Vagina (tissue), 2 donors: ENCODE data around the gene CRYGA. TPM values are rescaled to one million over a fixed set of nuclear protein-coding genes. Genes with fewer than 3 reads are reported as not detected.

Experiments
- DNase-seq, 2 donors: peaks; one replicate each; pipeline ENCODE4 v3.0.0-alpha.2; 2017; ENCODE audit errors: extremely low spot score in 2 of 2
- H3K27ac ChIP-seq: fragments of 200-600 bp; sonication (generic); one replicate; pipeline ENCODE4 v1.5.1; 2019
- H3K27me3 ChIP-seq: fragments of 200-600 bp; sonication (generic); one replicate; pipeline ENCODE4 v1.5.1; 2019
- H3K36me3 ChIP-seq, 2 donors: fragments of 200-600 bp; sonication (generic); one replicate each; pipeline ENCODE4 v1.5.1; 2017 to 2019
- H3K4me1 ChIP-seq: fragments of 200-600 bp; sonication (generic); one replicate; pipeline ENCODE4 v1.5.1; 2019
- H3K4me3 ChIP-seq, 2 donors: fragments of 200-600 bp; sonication (generic); 1 replicate in 1 of 2; 2 replicates in 1 of 2; pipeline ENCODE4 v1.5.1; 2016 to 2019
- H3K9me3 ChIP-seq: fragments of 200-600 bp; sonication (generic); one replicate; pipeline ENCODE4 v1.5.1; 2019
- POLR2A ChIP-seq, 2 donors: fragments of 450-650 bp; IDR thresholded peaks; one replicate each; pipeline ENCODE4 v1.6.1; 2017; ENCODE audit warnings: antibody characterized with exemption in 2 of 2, mild to moderate bottlenecking in 2 of 2, moderate library complexity in 2 of 2
- POLR2AphosphoS5 ChIP-seq, 2 donors: sonication (generic); formaldehyde crosslinking; IDR thresholded peaks; one replicate each; pipeline ENCODE4 v1.9.0; 2017; ENCODE audit warnings: antibody characterized with exemption in 2 of 2, mild to moderate bottlenecking in 2 of 2, low read depth in 1 of 2; ENCODE audit not compliant: insufficient read depth in 1 of 2
- intact Hi-C: fragments of 100-400 bp; cut with DNase I; formaldehyde crosslinking; loops from one replicate; pipeline ENCODE4 v1.15.1; 2023
- total RNA-seq: library from RNA; depleted of rRNA; stranded (reverse); fragments of >200 nt; gene quantifications from one replicate; pipeline ENCODE4 v1.2.3, GENCODE V29; 2016
- TF ChIP-seq, protein P1 (sequence below), 3 experiments: fragments of 450-650 bp in 2 of 3; fragments of 200-600 bp in 1 of 3; sonication (generic) in 1 of 3; IDR thresholded peaks; one replicate each; pipeline ENCODE4 v1.5.1; 2017 to 2019; ENCODE audit warnings: antibody characterized with exemption in 3 of 3, mild to moderate bottlenecking in 2 of 3, moderate library complexity in 2 of 3

The CRYGA gene
- total RNA-seq, 1 donor from 2014 or later: not detected

DNA sequence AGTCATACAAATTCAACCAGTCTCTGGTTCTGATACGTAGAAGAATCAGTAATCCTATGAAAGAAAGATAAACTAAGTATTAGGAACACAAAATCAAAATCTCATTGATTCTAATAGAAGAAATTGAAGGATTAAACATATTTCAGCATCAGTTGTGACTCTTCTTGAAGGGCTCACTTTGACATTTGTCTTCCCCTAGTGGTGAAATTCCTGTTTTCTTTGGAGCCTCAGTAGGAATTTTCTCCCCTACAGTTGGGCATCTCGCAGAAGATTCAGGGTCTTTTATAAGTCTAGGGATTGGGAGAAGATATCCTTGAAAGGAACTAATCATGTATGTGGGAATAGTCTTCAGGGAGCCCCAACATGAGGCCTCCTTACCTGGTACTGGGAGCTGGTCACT is 14.6 kb downstream of the CRYGA start:
- no peaks in the 10 kb centered on the region for H3K9me3 ChIP-seq
- intact Hi-C loops: no loop called here
- no peak for DNase-seq
- no peak overlapping the region for H3K27ac ChIP-seq
- no peaks in the 10 kb centered on the region for H3K36me3 ChIP-seq
- no peak overlapping the region for H3K4me3 ChIP-seq
- no peaks in the 10 kb centered on the region for H3K27me3 ChIP-seq
- TF ChIP-seq POLR2A (IDR thresholded peaks at IDR 0.05) (no peak), POLR2AphosphoS5 (IDR thresholded peaks at IDR 0.05; ENCODE audit: insufficient read depth in 1 of 2, low read depth in 1 of 2) (no peak)
- TF ChIP-seq, protein P1, sequence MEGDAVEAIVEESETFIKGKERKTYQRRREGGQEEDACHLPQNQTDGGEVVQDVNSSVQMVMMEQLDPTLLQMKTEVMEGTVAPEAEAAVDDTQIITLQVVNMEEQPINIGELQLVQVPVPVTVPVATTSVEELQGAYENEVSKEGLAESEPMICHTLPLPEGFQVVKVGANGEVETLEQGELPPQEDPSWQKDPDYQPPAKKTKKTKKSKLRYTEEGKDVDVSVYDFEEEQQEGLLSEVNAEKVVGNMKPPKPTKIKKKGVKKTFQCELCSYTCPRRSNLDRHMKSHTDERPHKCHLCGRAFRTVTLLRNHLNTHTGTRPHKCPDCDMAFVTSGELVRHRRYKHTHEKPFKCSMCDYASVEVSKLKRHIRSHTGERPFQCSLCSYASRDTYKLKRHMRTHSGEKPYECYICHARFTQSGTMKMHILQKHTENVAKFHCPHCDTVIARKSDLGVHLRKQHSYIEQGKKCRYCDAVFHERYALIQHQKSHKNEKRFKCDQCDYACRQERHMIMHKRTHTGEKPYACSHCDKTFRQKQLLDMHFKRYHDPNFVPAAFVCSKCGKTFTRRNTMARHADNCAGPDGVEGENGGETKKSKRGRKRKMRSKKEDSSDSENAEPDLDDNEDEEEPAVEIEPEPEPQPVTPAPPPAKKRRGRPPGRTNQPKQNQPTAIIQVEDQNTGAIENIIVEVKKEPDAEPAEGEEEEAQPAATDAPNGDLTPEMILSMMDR (IDR thresholded peaks at IDR 0.05): no peak
- H3K4me1 ChIP-seq: no peaks in the 10 kb centered on the region

- H3K4me1 ChIP-seq: no peaks in the 10 kb centered on the region
- H3K4me3 ChIP-seq: no peak overlapping the region
- no peak for DNase-seq
- intact Hi-C loops: no loop called here
- H3K27me3 ChIP-seq: no peaks in the 10 kb centered on the region
- no peaks in the 10 kb centered on the region for H3K9me3 ChIP-seq
- no peak for TF ChIP-seq POLR2A (IDR thresholded peaks at IDR 0.05)
- TF ChIP-seq, protein P1 (IDR thresholded peaks at IDR 0.05): no peak
- no peak for TF ChIP-seq POLR2AphosphoS5 (IDR thresholded peaks at IDR 0.05; ENCODE audit: insufficient read depth in 1 of 2, low read depth in 1 of 2)
- H3K27ac ChIP-seq: no peak overlapping the region
- H3K36me3 ChIP-seq: no peaks in the 10 kb centered on the region
Observed at GRCh38 chr2:208147759-208148158, 15.6 kb downstream of the CRYGA start.

- H3K9me3 ChIP-seq: no peaks in the 10 kb centered on the region
- H3K4me1 ChIP-seq: no peaks in the 10 kb centered on the region
- no peak overlapping the region for H3K4me3 ChIP-seq
- intact Hi-C loops: no loop called here
- no peak for DNase-seq
- no peaks in the 10 kb centered on the region for H3K36me3 ChIP-seq
- H3K27ac ChIP-seq: no peak overlapping the region
- TF ChIP-seq POLR2AphosphoS5 (IDR thresholded peaks at IDR 0.05; ENCODE audit: insufficient read depth in 1 of 2, low read depth in 1 of 2): no peak
- no peak for TF ChIP-seq POLR2A (IDR thresholded peaks at IDR 0.05)
- TF ChIP-seq, protein P1 (IDR thresholded peaks at IDR 0.05): no peak
- H3K27me3 ChIP-seq: no peaks in the 10 kb centered on the region
Observed at GRCh38 chr2:208147008-208147407, 16.4 kb downstream of the CRYGA start.

GRCh38 chr2:208146006-208146405 is 17.4 kb downstream of the CRYGA start, which contains the start of gene CRYGB:
Gene CRYGB (minus strand): TSS chr2:208146158. CDS start chr2:208146120, 38 bp downstream.
- H3K9me3 ChIP-seq: no peaks in the 10 kb centered on the region
- intact Hi-C loops: no loop called here
- no peaks in the 10 kb centered on the region for H3K27me3 ChIP-seq
- no peak within 1 kb of the TSS for H3K27ac ChIP-seq
- H3K4me3 ChIP-seq: no peak within 1 kb of the TSS
- H3K36me3 ChIP-seq: no peaks in the 10 kb centered on the region
- TF ChIP-seq POLR2A (IDR thresholded peaks at IDR 0.05): no peak
- TF ChIP-seq POLR2AphosphoS5 (IDR thresholded peaks at IDR 0.05; ENCODE audit: insufficient read depth in 1 of 2, low read depth in 1 of 2): no peak
- TF ChIP-seq, protein P1 (IDR thresholded peaks at IDR 0.05): no peak
- DNase-seq: no peak
- no peaks in the 10 kb centered on the region for H3K4me1 ChIP-seq

DNA sequence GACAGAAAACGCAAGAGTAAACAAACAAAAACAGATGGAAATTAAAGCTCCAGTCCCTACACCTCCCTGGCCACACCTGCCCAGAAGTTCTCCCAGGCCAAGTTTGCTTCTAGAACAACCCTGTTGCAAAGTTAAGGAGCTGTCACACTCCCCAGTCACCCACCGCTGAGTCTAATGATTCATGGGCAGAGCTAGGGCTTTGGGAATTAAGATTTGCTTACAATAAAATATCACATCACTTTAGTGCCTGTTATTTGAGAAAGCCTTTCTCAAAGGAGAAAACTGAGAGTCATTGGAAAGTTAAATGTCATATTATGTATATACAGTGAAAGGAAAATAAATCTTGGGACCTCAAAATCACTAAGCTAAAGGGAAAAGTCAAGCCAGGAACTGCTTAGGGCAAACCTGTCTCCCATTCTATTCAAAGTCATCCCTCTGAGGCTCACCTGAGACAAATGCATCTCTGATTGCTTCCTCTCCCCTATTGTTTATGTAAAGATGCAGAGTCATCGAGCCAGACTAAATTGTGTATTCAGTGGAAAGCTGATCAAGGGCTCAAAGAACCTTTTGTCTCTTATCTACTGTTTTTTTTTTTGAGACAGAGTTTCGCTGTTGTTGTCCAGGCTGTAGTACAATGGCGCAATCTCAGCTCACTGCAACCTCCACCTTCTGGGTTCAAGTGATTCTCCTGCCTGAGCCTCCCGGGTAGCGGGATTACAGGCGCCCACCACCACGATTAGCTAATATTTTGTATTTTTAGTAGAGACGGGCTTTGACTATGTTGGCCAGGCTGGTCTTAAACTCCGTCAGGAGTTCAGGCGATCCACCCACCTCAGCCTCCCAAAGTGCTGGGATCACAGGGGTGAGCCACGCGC is 20.2 kb downstream of the CRYGA start:
- DNase-seq: no peak
- intact Hi-C loops: no loop called here
- TF ChIP-seq, protein P1 (IDR thresholded peaks at IDR 0.05): no peak
- TF ChIP-seq POLR2A (IDR thresholded peaks at IDR 0.05) (no peak), POLR2AphosphoS5 (IDR thresholded peaks at IDR 0.05; ENCODE audit: insufficient read depth in 1 of 2, low read depth in 1 of 2) (no peak)
- Histone ChIP-seq H3K4me3 (no peak overlapping the region), H3K4me1 (no peaks in the 10 kb centered on the region), H3K27me3 (no peaks in the 10 kb centered on the region), H3K9me3 (no peaks in the 10 kb centered on the region), H3K36me3 (no peaks in the 10 kb centered on the region), H3K27ac (no peak overlapping the region)
